Measurements from ENCODE around the gene RFX4. TPM values are rescaled to one million over a fixed set of nuclear protein-coding genes. Genes with fewer than 3 reads are reported as not detected.

RFX4 gene
- total RNA-seq, 2 experiments from 2014 or later, result not detected

GRCh38 chr12:106633451-106633823, 50.6 kb downstream of the RFX4 start:
- ATAC-seq, result no peak

GRCh38 chr12:106634206-106634605, 51.4 kb downstream of the RFX4 start:
- CTCF ChIA-PET, result no interaction called here
- no peak for TF ChIP-seq CTCF (IDR thresholded peaks at IDR 0.05)

More at GRCh38 chr12:106633451-106633823, 50.6 kb downstream of the RFX4 start:
- POLR2A ChIA-PET, result no interaction called here
- no peaks in the 10 kb centered on the region for H3K36me3 Mint-ChIP-seq (ENCODE audit: low read depth)
- H3K9me3 Mint-ChIP-seq, result no peaks in the 10 kb centered on the region
- CTCF ChIA-PET, result no interaction called here
- H3K4me3 Mint-ChIP-seq, result no peak overlapping the region
- intact Hi-C loops (cut with micrococcal nuclease), result no loop called here
- no peak overlapping the region for H3K27ac Mint-ChIP-seq
- H3K27me3 Mint-ChIP-seq, result peaks cover 5% of the 10 kb centered on the region
- no peak for DNase-seq
- no peaks in the 10 kb centered on the region for H3K4me1 Mint-ChIP-seq (ENCODE audit: low read depth)
- TF ChIP-seq CTCF (IDR thresholded peaks at IDR 0.05), result no peak

GRCh38 chr12:106643000-106643399, 60.2 kb downstream of the RFX4 start:
- H3K36me3 Mint-ChIP-seq (ENCODE audit: low read depth), result no peaks in the 10 kb centered on the region
- H3K4me3 Mint-ChIP-seq, result no peak overlapping the region
- peaks cover 3% of the 10 kb centered on the region for H3K27me3 Mint-ChIP-seq
- no peak for TF ChIP-seq CTCF (IDR thresholded peaks at IDR 0.05)
- ATAC-seq, result no peak
- ChIA-PET POLR2A (no interaction called here), CTCF (no interaction called here)
- H3K9me3 Mint-ChIP-seq, result no peaks in the 10 kb centered on the region
- DNase-seq, result no peak
- no peak overlapping the region for H3K27ac Mint-ChIP-seq
- intact Hi-C loops (cut with micrococcal nuclease), result no loop called here
- no peaks in the 10 kb centered on the region for H3K4me1 Mint-ChIP-seq (ENCODE audit: low read depth)

More at GRCh38 chr12:106634206-106634605, 51.4 kb downstream of the RFX4 start:
- POLR2A ChIA-PET, result no interaction called here
- no peak for DNase-seq
- H3K9me3 Mint-ChIP-seq, result no peaks in the 10 kb centered on the region
- no peak overlapping the region for H3K27ac Mint-ChIP-seq
- H3K4me3 Mint-ChIP-seq, result no peak overlapping the region
- intact Hi-C loops (cut with micrococcal nuclease), result no loop called here
- peaks cover 5% of the 10 kb centered on the region for H3K27me3 Mint-ChIP-seq
- no peaks in the 10 kb centered on the region for H3K36me3 Mint-ChIP-seq (ENCODE audit: low read depth)
- H3K4me1 Mint-ChIP-seq (ENCODE audit: low read depth), result no peaks in the 10 kb centered on the region
- no peak for ATAC-seq

- no peaks in the 10 kb centered on the region for H3K4me1 Mint-ChIP-seq (ENCODE audit: low read depth)
- CTCF ChIA-PET, result no interaction called here
- DNase-seq, result no peak
- no peak for ATAC-seq
- no peak for TF ChIP-seq CTCF (IDR thresholded peaks at IDR 0.05)
- no peak overlapping the region for H3K4me3 Mint-ChIP-seq
- POLR2A ChIA-PET, result interaction anchor here (0.5 kb wide), 1 partner anchor 72 kb away, joined by 3 read pairs; no protein-coding TSS in a partner anchor
- H3K27me3 Mint-ChIP-seq, result peaks cover 4% of the 10 kb centered on the region
- intact Hi-C loops (cut with micrococcal nuclease), result no loop called here
- H3K9me3 Mint-ChIP-seq, result no peaks in the 10 kb centered on the region
- no peaks in the 10 kb centered on the region for H3K36me3 Mint-ChIP-seq (ENCODE audit: low read depth)
- H3K27ac Mint-ChIP-seq, result no peak overlapping the region
Observed at GRCh38 chr12:106644335-106645073, 61.7 kb downstream of the RFX4 start.

GRCh38 chr12:106645074-106645421, 62.2 kb downstream of the RFX4 start:
- POLR2A ChIA-PET, result interaction anchor here (0.5 kb wide), 1 partner anchor 73 kb away, joined by 3 read pairs; no protein-coding TSS in a partner anchor
- Mint-ChIP-seq H3K4me3 (no peak overlapping the region), H3K27ac (no peak overlapping the region), H3K36me3 (ENCODE audit: low read depth) (no peaks in the 10 kb centered on the region), H3K9me3 (no peaks in the 10 kb centered on the region), H3K27me3 (peaks cover 3% of the 10 kb centered on the region), H3K4me1 (ENCODE audit: low read depth) (no peaks in the 10 kb centered on the region)
- no peak for ATAC-seq
- intact Hi-C loops (cut with micrococcal nuclease), result no loop called here
- DNase-seq, result no peak
- TF ChIP-seq CTCF (IDR thresholded peaks at IDR 0.05), result no peak
- CTCF ChIA-PET, result no interaction called here
